ENCODE results near the gene ALDH8A1. TPM values are rescaled to one million over a fixed set of nuclear protein-coding genes. Genes with fewer than 3 reads are reported as not detected.

ALDH8A1 gene
- total RNA-seq = 1 to 10 TPM in 1 of 3 donors, under 1 TPM in 2; 0.48 to 2.3 (median 0.75) TPM
- long read RNA-seq, donor 1 = 0 reads
- long read RNA-seq, donor 2, partial matches to known transcripts = 1 of 1 reads
- long read RNA-seq, donor 2, other reads (novel, unspliced or antisense) = 0 of 1 reads

- no peak for ATAC-seq
- H3K9me3 ChIP-seq = no peaks in the 10 kb centered on the region
- H3K36me3 ChIP-seq (ENCODE audit: low read depth) = no peaks in the 10 kb centered on the region
- no peak for DNase-seq
- intact Hi-C loops (cut with DNase I, micrococcal nuclease) = loop anchor here in 1 of 2 donors (10.0 kb wide), 1 partner anchor 775 kb away; no protein-coding TSS in a partner anchor
- no peak within 1 kb of the TSS for H3K4me3 ChIP-seq
- H3K4me1 ChIP-seq (ENCODE audit: low read depth) = no peaks in the 10 kb centered on the region
- TF ChIP-seq, protein P1, sequence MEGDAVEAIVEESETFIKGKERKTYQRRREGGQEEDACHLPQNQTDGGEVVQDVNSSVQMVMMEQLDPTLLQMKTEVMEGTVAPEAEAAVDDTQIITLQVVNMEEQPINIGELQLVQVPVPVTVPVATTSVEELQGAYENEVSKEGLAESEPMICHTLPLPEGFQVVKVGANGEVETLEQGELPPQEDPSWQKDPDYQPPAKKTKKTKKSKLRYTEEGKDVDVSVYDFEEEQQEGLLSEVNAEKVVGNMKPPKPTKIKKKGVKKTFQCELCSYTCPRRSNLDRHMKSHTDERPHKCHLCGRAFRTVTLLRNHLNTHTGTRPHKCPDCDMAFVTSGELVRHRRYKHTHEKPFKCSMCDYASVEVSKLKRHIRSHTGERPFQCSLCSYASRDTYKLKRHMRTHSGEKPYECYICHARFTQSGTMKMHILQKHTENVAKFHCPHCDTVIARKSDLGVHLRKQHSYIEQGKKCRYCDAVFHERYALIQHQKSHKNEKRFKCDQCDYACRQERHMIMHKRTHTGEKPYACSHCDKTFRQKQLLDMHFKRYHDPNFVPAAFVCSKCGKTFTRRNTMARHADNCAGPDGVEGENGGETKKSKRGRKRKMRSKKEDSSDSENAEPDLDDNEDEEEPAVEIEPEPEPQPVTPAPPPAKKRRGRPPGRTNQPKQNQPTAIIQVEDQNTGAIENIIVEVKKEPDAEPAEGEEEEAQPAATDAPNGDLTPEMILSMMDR (IDR thresholded peaks at IDR 0.05) = no peak
Observed at GRCh38 chr6:134949927-134950326, at the start of gene ALDH8A1. ALDH8A1 (minus strand) TSS chr6:134950101; CDS start chr6:134950053, 48 bp downstream.

GRCh38 chr6:134999107-134999506, 49.2 kb upstream of the ALDH8A1 start:
- H3K4me1 ChIP-seq (ENCODE audit: low read depth) = no peaks in the 10 kb centered on the region
- intact Hi-C loops (cut with DNase I, micrococcal nuclease) = no loop called here
- no peaks in the 10 kb centered on the region for H3K36me3 ChIP-seq (ENCODE audit: low read depth)

DNA sequence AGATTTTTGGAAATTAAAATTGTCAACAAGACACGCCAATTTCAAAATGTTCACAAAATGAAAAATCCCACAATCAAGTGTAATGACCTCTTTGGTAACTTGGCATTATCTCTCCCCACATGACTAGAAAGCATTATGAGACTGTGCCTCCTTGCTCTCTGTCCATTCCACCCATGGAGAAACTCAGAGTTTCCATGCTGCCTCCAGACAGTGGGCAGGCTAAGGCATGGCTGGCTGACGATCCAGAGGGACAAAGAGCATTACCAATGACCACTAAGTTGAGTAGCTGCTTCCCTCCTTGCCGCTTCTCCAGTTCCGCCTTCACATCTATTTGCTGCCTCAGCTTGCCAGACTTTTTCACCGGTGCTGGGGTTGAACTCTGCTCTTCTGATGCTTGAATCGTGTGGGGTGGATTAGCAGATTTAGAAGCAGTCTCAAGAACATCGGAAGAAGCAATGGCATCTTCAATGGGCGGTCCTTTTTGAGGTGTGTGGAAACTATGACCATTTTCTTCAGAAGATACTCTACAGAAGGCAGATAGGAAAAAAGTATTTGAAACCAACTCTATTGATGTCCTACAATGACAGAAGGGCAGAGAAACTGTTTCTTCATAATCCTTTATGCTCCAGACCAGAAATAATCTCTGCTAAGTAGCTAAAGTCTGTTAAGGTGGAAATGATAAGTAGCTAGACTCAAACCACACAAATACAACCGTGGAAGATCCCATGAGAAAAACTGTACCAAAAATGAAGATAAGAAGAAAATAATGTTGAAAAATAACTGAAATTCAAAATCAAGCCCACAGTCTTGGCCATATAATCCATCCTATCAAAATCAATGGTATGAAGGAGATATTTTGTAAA, 47.5 kb upstream of the ALDH8A1 start:
- TF ChIP-seq, protein P1 (IDR thresholded peaks at IDR 0.05) = no peak
- Histone ChIP-seq H3K9me3 (no peaks in the 10 kb centered on the region), H3K4me1 (ENCODE audit: low read depth) (no peaks in the 10 kb centered on the region), H3K4me3 (no peak overlapping the region), H3K36me3 (ENCODE audit: low read depth) (no peaks in the 10 kb centered on the region)
- ATAC-seq (no peak), DNase-seq (no peak)
- intact Hi-C loops (cut with DNase I, micrococcal nuclease) = no loop called here

More at GRCh38 chr6:134999107-134999506, 49.2 kb upstream of the ALDH8A1 start:
- DNase-seq = no peak
- Histone ChIP-seq H3K9me3 (no peaks in the 10 kb centered on the region), H3K4me3 (no peak overlapping the region)
- TF ChIP-seq, protein P1 (IDR thresholded peaks at IDR 0.05) = no peak
- no peak for ATAC-seq

- Histone ChIP-seq H3K4me1 (ENCODE audit: low read depth) (no peaks in the 10 kb centered on the region), H3K4me3 (no peak overlapping the region), H3K36me3 (ENCODE audit: low read depth) (no peaks in the 10 kb centered on the region), H3K9me3 (no peaks in the 10 kb centered on the region)
- TF ChIP-seq, protein P1 (IDR thresholded peaks at IDR 0.05) = no peak
- DNase-seq = no peak
- ATAC-seq = no peak
- intact Hi-C loops (cut with DNase I, micrococcal nuclease) = no loop called here
Observed at GRCh38 chr6:134995536-134995935, 45.6 kb upstream of the ALDH8A1 start.

DNA sequence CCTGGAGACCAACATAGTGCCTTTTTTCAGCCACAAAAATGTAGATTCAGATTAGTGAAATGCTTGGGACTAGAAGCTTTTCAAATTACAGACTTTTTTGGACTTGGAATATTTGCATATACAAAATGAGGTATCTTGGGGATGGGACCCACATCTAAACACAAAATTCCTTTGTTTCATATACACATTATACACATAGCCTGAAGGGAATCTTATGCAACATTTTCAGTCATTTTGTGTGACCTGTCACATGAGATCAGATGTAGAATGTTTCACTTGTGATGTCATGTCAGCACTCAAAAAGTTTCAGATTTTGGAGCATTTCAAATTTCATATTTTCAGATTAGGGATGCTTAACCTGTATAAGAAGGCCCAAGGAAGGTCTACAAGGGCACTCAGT, 44.5 kb upstream of the ALDH8A1 start:
- DNase-seq (no peak), ATAC-seq (no peak)
- H3K9me3 ChIP-seq = no peaks in the 10 kb centered on the region
- H3K4me1 ChIP-seq (ENCODE audit: low read depth) = no peaks in the 10 kb centered on the region
- no peaks in the 10 kb centered on the region for H3K36me3 ChIP-seq (ENCODE audit: low read depth)
- TF ChIP-seq, protein P1 (IDR thresholded peaks at IDR 0.05) = no peak
- no peak overlapping the region for H3K4me3 ChIP-seq
- intact Hi-C loops (cut with DNase I, micrococcal nuclease) = no loop called here
